ENCODE measurements around the gene NFATC1.

The NFATC1 gene

DNA sequence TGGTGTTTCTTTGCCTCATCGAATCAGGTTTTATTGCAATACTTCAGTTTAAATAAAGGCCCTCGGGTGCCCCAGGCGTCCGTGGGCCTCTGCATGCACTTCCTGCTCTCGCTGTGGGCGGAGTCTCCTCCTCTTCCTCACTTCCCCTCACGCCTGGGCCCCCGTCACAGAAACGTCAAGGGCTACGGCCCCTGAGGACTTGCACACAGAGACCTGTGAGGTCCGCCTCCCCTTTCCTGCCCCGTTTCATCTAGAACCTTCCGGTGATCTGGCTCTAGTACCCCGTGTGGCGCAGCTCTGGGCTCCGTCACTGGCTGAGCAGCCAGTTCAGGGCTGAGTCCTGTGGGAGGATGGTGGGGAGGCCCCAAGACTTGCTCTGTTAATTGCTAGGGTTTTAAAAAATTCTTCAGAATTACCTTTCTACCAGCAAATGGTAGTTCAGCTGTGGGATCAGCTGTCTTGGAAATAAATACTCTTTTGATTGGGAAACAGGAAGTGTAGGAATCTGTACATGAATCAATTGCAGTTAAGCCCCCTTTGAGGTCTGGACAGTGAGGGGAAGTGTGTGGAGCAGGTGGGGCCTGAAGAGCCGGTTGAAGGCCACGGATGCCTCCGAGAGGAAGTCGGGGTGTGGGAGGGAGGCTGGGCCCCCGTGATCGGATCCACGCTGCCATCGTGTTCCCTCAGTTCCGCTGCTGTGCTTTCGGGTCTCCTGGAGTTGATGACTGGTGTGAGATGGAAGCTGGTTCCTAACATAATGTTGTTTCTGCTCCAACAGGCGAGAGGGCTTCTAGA is 10.2 kb downstream of the NFATC1 start:
- DNase-seq = peak; percentile 85

DNA sequence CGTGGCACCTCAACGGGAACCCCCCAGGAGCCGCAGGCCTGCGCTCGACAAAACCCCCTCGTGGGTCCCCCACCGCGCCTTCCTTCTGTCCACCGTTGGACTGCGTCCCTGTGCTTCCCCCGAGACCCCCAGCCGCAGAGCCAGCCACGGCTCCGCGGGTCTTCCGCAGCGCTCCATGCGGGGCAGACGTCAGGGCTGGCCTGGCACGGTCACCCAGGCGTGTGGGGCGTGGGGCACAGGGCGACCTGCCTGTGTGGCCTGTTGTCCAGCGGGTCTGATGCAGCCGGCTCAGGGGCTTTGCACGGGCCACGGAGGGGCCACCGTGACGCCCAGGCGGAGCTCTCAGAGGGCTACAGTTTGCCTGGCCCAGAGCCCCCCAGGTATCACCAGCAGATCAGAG is 11.0 kb downstream of the NFATC1 start:
- DNase-seq = no peak

DNA sequence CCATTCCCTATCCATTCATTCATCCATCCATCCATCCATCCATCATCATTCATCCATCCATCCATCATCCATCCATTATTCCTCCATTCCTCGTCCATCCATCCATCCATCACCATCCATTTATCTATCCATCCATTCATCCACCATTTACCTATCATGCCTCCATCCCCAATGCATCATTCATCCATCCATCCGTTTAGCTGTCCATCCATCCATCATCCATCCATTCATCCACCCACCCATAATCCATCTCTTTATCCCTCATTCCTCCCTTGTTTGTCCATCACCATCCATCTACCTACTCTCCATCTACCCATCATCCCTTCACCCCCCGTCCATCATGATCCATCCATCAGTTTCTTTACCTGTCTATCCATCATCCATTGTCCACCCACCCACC is 13.6 kb downstream of the NFATC1 start:
- DNase-seq = no peak

DNA sequence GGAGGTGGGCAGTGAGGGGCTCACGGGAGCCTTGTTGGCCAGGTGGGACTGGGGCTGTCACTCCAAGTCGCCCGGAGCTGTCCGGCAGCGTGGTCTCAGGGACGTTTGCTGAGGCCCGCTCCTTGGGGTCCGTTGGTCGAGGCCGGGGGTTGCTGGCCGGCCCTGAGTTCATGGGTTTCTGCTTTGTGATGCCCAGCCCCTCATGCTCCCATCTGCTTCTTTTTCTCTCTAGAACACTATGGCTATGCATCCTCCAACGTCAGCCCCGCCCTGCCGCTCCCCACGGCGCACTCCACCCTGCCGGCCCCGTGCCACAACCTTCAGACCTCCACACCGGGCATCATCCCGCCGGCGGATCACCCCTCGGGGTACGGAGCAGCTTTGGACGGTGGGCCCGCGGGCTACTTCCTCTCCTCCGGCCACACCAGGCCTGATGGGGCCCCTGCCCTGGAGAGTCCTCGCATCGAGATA is 14.5 kb downstream of the NFATC1 start:
- DNase-seq = no peak

DNA sequence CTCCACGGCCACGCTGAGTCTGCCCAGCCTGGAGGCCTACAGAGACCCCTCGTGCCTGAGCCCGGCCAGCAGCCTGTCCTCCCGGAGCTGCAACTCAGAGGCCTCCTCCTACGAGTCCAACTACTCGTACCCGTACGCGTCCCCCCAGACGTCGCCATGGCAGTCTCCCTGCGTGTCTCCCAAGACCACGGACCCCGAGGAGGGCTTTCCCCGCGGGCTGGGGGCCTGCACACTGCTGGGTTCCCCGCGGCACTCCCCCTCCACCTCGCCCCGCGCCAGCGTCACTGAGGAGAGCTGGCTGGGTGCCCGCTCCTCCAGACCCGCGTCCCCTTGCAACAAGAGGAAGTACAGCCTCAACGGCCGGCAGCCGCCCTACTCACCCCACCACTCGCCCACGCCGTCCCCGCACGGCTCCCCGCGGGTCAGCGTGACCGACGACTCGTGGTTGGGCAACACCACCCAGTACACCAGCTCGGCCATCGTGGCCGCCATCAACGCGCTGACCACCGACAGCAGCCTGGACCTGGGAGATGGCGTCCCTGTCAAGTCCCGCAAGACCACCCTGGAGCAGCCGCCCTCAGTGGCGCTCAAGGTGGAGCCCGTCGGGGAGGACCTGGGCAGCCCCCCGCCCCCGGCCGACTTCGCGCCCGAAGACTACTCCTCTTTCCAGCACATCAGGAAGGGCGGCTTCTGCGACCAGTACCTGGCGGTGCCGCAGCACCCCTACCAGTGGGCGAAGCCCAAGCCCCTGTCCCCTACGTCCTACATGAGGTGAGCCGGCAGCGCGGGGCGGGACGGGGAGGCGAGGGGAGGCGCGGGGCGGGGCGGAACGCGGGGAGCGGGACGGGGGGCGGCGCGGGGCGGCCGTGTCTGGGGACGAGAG is 15.2 kb downstream of the NFATC1 start:
- no peak for DNase-seq

DNA sequence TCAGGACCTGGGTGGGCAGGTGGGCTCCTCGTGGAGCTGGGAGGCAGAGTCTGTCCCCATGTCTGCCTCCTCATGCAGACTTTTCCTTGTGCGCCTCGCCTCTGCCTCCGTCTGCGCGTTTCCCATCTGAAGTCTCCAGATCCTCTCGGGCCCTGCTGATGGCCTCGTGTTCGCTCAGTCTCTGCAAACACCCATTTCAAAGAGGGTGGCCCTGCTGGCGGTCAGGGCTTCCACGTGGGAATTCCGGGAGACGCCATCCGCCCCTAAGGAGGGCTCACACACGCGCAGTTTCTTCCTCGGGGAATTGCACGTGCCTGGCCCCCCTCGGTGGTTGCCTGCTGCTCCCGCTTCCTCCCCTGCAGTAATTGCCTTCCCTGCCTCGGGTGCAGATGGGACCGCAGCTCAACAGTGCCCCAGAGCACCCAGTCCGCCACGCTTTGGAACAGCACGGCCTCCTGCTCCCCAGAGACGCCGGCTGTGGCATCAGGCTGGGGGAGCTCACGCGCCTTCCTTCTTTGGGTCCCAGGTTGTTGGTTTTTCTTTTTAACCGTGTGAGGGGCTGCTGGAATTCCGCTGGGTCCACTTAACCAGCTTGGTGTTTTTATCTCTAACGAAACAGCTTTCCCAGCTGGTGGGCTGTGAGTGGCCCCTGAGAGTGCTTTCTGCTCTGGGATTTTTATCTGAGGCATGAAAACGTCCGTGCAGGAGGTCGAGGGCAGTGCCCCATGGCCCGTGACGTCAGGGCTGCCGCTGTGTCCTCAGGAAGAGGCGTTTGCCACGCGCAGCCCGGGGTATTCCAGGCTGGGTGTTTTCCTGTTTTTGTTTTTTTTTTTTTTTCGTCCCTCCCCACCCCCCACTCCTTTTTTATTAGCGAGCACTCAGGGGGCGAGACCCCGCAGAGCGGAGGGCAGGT is 16.1 kb downstream of the NFATC1 start:
- no peak for DNase-seq

DNA sequence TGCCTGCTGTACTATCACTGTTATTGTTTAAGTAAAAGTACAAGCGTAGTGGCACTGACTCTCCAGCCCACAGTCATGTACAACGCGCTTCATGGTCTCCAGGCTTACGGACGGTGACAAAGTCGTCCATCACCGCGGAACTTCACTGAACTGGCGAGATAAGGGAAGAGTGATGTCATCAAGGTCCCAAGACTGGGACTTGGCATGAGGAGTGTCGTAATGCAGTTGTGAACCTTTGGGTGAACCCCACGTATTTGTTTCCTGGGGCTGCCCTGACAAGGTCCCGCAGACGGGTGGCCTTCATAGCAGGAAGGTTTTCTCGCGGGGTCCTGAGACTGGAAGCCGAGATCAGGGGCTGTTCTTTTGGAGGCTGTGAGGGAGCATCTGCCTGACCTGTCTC is 17.3 kb downstream of the NFATC1 start:
- no peak for DNase-seq

DNA sequence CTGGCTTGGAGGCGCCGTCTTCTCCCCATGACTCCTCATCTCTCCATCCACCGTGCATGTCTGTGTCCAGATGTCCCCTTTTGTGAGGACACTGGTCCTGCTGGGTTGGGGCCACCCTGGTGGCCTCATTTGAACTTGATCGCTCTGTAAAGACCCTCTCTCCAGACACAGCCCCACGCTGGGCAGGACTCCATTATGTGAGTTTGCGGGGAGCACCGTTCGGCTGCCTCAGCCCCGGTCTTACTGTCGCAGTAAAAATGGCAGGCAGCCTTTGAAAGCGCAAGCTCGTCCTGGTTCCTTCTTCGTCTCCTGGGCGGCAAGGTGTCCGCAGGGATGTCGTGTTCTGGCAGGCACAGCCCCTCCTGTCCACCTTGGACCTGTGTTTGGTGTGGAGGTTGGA is 17.7 kb downstream of the NFATC1 start:
- DNase-seq = no peak

DNA sequence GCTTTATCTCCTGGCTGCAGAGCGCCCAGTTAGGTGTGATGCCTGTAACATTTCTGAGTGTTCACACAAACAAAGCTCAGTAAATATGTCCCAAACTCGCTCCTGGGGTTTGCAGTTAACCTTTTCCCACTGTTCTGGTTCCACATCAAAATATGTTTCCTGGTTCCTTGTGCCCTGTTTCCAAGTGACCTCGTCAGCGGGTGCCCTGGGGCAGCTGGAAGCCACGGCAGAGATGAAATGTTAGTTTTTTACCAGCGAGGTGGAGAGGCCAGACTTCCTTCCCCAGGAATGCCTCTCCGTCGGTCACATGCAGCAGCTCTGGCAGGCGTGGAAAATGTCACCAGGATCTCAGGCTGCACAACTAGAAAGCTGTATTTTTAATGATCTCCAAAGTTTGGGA is 18.2 kb downstream of the NFATC1 start:
- DNase-seq = no peak

DNA sequence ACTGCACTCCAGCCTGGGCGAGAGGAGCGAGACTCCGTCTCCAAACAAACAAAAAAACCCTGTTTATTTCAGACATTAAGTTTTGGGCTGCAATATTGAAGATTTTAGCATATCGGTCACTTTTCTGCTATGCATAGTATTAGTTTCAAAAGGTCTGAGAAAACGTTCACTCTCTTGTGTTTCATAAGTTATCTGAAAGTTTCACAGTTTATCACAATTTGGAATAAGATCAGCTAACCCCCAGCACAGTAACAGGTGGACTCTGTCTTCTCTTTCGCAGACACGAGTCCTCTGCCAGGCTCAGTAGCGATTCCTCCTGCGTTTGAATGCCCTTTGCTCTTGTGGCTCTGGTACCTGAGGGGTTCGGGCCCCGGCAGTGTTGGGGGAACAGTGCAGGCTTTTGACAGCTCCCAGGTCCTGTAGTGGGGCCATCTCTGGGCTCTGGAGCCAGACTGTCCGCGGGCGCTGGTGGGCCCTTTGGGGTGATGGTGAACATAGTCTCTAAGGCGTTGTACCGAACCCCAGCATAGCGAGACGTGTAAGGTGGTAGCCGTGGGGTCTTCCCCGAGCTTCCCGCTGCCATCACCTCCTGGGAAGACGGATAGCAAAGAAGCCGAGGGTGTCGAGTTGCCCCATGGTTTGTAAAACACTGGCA is 20.4 kb downstream of the NFATC1 start:
- DNase-seq = no peak

DNA sequence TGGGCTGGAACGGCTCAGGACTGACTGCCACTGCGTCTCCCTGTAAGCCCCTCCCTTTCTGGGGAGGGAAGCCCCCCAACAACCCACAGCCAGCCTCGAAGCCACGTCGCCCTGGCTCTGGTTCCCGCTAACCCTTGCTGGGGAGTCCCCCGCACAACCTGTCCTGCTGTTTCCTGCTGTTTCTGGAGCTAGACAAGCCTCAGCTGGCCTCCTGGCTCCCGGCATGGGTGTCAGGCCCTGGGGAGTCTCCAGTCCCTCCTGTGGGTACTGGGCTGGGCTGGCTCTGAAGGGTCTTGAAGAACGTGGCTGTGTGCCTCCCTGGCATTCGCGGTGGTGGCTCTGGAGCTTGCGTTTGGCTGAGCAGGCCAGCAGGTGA is 20.9 kb downstream of the NFATC1 start:
- DNase-seq = no peak

DNA sequence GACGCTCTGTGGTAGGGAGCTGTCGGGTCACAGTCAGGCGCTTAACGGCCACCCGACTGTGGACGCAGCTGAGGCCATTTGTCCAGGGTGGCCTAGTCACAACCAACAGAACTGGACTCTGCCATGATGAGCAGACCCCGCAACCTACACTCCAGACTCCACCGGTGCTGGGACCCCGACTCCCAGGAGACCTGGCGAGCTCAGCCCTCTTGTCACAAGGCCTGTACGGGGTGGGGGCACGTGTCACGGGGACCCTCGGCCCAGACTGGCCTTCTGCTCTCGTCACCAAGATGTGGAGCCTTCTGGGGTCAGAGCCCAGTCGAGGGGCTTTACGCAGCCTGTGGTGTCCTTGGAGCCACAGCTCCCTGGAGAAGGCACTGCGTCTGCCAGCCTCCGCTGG is 22.5 kb downstream of the NFATC1 start:
- no peak for DNase-seq

DNA sequence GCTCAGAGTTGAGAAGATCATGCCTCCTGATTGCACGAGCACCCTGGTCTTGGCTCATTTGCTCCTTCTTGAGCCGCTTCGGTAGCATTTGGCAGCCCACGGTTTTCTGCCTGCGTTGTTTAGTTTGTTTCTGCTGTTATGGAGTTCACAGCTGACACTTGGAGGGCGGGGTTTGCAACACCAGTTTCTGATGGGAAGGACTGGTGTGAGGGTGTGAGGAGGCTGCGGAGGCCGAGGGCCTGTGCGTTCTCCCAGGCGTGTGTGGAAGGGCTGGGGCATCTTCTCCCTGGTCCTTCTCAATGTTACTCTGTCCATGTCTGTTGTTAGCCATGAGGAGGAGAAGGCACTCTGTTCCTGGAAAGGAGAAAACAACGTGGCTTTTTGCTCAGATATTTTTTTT is 22.9 kb downstream of the NFATC1 start:
- no peak for DNase-seq

DNA sequence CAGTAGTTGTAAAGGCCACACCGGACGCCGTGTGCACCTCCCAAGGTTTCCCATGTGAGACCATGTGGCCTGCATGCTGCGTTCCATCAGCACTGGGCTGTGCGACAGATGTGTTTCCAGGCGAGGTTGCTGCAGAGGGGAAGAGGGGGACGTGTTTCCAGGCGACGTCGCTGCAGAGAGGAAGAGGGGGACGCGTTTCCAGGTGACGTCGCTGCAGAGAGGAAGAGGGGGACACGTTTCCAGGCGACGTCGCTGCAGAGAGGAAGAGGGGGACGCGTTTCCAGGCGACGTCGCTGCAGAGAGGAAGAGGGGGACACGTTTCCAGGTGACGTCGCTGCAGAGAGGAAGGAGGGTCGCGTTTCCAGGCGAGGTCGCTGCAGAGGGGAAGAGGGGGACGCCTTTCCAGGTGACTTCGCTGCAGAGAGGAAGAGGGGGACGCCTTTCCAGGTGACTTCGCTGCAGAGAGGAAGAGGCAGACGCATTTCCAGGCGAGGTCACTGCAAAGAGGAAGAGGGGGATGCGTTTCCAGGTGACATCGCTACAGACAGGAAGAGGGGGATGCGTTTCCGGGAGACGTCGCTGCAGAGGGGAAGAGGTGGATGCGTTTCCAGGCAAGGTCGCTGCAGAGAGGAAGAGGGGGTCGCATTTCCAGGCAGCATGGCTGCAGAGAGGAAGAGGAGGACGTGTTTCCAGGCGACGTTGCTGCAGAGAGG is 24.5 kb downstream of the NFATC1 start:
- no peak for DNase-seq

DNA sequence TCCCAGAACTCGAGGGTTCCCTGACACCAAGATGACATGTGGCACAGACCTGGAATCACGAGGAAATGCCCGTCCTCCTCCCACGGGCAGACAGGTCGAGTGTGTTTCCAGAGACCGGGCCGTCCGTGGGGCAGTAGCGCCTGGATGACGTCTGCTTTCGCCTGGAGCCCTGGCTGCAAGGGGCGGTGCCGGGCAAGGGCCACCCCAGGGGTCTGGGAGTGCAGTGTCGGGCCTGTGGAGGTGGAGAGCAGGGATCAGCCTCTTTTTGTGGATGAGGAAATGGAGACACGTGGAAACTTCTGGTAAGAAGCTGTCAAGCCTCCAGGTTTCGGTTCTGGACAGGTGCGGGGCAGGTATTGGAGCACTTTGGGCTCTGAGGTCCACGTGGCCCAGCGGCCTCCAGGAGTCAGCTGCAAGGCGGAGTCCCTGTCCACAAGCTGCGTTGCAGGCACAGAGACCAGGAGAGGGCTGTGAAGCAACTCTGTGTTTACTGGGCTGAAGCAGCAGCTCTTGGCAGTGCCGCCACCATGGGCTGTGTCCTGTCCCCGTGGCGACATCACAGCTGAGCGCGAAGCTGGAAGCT is 25.6 kb downstream of the NFATC1 start:
- no peak for DNase-seq

DNA sequence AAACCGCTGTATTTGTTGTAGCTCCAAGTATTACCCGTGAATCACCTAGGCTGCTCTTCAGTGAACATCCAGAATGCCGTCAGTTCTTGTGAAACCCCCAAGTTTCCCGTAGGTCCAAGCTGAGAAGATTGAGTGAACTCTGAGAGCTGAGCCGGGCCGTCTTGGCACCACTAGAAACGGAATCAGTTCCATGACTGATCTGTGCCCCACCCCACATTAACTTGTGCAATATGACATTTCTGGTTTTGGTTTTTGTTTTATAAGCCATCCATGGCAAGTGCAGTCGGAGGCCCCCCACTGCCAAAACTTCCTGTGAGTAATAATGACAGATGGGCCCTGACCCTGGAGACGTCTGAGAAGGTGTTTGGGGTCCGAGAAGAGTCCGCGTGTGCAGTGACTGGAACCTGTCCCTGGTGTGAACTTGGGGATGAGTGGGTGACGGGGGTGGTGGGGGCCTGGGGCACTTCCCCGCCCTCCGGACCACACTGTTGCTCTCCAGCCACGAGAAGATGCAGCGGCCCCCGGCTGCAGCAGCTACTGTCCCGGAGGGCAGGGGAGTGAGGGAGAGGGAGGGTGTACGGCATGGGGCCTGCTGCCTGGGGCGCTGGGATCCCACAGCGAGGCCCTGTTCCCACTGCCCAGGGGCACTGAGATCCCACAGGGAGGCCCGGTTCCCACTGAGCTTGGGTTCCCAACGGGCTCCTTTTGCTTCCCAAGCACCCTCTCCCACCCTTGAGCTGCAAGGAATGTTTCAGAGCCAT is 26.5 kb downstream of the NFATC1 start:
- DNase-seq = no peak

DNA sequence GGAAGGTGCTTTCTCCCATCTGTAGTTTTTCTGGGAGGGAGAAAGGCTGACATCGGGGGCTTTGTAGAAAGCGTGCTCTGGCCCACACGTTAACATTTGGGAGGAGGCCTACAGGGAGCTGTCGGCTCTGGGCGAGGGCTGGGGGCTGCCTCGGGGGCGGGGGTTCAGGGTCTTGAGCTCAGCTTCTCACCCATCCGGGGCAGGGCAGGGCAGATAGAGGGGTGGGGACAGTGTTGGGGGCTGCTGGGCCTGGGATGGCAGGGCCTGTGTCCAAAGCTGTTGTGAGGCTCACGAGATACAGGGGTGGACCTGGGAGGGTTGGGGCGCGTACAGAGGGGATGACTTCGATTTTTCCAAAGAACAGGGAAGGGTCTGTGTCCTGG is 27.0 kb downstream of the NFATC1 start:
- no peak for DNase-seq

DNA sequence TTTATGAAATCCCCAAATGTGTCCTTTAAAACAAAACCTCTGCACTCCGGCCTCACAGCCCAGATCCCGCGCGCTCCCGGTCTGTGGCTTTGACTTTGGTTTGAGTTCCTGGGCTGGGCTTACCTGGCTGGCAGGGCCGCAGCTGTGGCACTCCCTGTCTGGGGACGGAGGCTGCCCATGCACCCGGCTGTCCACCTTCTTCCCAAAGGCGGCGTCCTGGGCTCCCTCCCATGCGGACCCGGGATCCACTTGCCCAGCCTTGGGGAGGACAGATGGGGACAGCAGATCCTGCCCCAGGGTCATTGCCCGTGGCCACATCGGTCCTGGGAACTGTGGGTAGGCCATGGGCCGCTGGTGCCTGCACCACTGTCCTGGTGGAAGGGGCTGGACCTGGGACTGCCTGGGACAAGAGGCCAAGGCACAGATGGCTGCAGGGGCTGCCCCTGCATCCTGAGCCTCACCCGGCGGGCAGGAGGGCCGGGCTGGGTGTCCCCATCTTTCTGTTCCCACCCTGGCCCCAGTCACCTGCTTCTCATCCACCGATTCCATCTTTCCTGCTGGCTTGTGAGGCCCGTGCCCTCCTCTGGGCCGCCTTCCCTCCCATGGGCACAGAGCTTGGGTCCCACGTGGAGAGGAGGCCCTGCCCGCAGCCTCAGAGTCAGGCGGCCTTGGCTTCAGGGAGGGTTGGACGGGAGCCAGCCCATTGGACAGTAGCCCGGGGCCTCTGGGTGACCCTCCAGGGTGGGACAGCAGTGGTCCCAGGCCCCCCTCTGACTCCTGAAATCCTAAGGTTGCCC is 27.7 kb downstream of the NFATC1 start:
- no peak for DNase-seq

DNA sequence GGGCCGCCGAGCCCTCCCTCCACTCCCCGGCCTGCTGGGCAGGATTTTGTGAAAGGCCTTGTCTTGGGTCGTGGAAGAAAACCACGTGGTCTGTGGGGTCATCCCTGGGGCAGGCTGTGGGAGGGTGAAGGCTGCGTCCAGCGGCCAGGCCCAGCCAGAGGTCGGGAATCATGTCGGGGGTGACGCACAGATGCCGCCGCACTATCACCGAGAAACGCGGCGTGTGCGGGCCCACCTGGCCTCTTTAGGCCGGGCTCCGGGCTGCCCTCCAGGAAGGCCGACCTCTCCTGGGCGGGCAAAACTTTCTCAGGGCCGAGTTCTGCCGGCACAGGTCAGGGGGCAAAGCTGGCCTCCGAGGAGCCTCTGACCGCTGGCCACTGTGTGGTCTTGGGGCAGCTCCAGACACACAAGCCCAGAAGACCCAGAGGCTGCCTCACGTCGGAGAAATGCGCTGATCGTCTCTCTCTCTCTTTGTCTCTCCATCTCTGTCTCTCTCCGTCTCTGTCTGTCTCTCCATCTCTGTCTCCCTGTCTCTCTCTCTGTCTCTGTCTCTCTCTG is 28.4 kb downstream of the NFATC1 start:
- DNase-seq = no peak

Measured in stimulated activated CD4-positive, alpha-beta T cell treated with anti-CD3 and anti-CD28 coated beads, Interleukin-4, amount 100 ng/mL, for 24 hours (primary cell).